Measurements from ENCODE around the gene SPOCD1.

The SPOCD1 gene

GRCh38 chr1:31747304-31747703, 68.5 kb downstream of the SPOCD1 start:
- WGBS, 2 experiments (ENCODE audit: insufficient coverage in 2 of 2): 100% methylated on average over 1 of the region's 1 CpG
- H3K4me3 ChIP-seq (ENCODE audit: extremely low read depth, insufficient read depth, low read length, poor library complexity, severe bottlenecking): no peak overlapping the region
- H3K4me1 ChIP-seq (ENCODE audit: control insufficient read depth, insufficient read depth, low read length, poor library complexity, severe bottlenecking): peaks cover 61% of the 10 kb centered on the region
- no peak overlapping the region for H3K27ac ChIP-seq (ENCODE audit: low read depth, low read length, severe bottlenecking)
- no peaks in the 10 kb centered on the region for H3K36me3 ChIP-seq (ENCODE audit: control insufficient read depth, insufficient read depth, low read length)
- H3K9me3 ChIP-seq (ENCODE audit: control insufficient read depth, low read length): no peaks in the 10 kb centered on the region

GRCh38 chr1:31746687-31747086, 69.1 kb downstream of the SPOCD1 start:
- H3K4me1 ChIP-seq (ENCODE audit: control insufficient read depth, insufficient read depth, low read length, poor library complexity, severe bottlenecking): peaks cover 55% of the 10 kb centered on the region
- H3K27ac ChIP-seq (ENCODE audit: low read depth, low read length, severe bottlenecking): no peak overlapping the region
- 57 to 63% methylated on average over 6 to 7 of the region's 7 CpGs for WGBS, 2 experiments (ENCODE audit: insufficient coverage in 2 of 2)
- H3K4me3 ChIP-seq (ENCODE audit: extremely low read depth, insufficient read depth, low read length, poor library complexity, severe bottlenecking): no peak overlapping the region
- H3K9me3 ChIP-seq (ENCODE audit: control insufficient read depth, low read length): no peaks in the 10 kb centered on the region
- no peaks in the 10 kb centered on the region for H3K36me3 ChIP-seq (ENCODE audit: control insufficient read depth, insufficient read depth, low read length)

GRCh38 chr1:31745946-31746670, 69.7 kb downstream of the SPOCD1 start:
- Histone ChIP-seq H3K9me3 (ENCODE audit: control insufficient read depth, low read length) (no peaks in the 10 kb centered on the region), H3K36me3 (ENCODE audit: control insufficient read depth, insufficient read depth, low read length) (no peaks in the 10 kb centered on the region), H3K4me3 (ENCODE audit: extremely low read depth, insufficient read depth, low read length, poor library complexity, severe bottlenecking) (no peak overlapping the region), H3K4me1 (ENCODE audit: control insufficient read depth, insufficient read depth, low read length, poor library complexity, severe bottlenecking) (peaks cover 49% of the 10 kb centered on the region), H3K27ac (ENCODE audit: low read depth, low read length, severe bottlenecking) (no peak overlapping the region)
- WGBS, 2 experiments (ENCODE audit: insufficient coverage in 2 of 2): 78 to 82% methylated on average over 11 to 15 of the region's 15 CpGs

- H3K4me3 ChIP-seq (ENCODE audit: extremely low read depth, insufficient read depth, low read length, poor library complexity, severe bottlenecking): no peak overlapping the region
- peaks cover 41% of the 10 kb centered on the region for H3K4me1 ChIP-seq (ENCODE audit: control insufficient read depth, insufficient read depth, low read length, poor library complexity, severe bottlenecking)
- H3K36me3 ChIP-seq (ENCODE audit: control insufficient read depth, insufficient read depth, low read length): no peaks in the 10 kb centered on the region
- H3K27ac ChIP-seq (ENCODE audit: low read depth, low read length, severe bottlenecking): no peak overlapping the region
- WGBS, 2 experiments (ENCODE audit: insufficient coverage in 2 of 2): 48 to 59% methylated on average over 4 of the region's 4 CpGs
- H3K9me3 ChIP-seq (ENCODE audit: control insufficient read depth, low read length): no peaks in the 10 kb centered on the region
These were observed 70.5 kb downstream of the SPOCD1 start for GRCh38 chr1:31745096-31745945.

- H3K36me3 ChIP-seq (ENCODE audit: control insufficient read depth, insufficient read depth, low read length): no peaks in the 10 kb centered on the region
- no peaks in the 10 kb centered on the region for H3K9me3 ChIP-seq (ENCODE audit: control insufficient read depth, low read length)
- 91 to 93% methylated on average over 18 to 25 of the region's 28 CpGs for WGBS, 2 experiments (ENCODE audit: insufficient coverage in 2 of 2)
- no peak overlapping the region for H3K27ac ChIP-seq (ENCODE audit: low read depth, low read length, severe bottlenecking)
- no peak overlapping the region for H3K4me3 ChIP-seq (ENCODE audit: extremely low read depth, insufficient read depth, low read length, poor library complexity, severe bottlenecking)
- H3K4me1 ChIP-seq (ENCODE audit: control insufficient read depth, insufficient read depth, low read length, poor library complexity, severe bottlenecking): peaks cover 37% of the 10 kb centered on the region
These were observed 71.5 kb downstream of the SPOCD1 start for GRCh38 chr1:31744165-31744888.

- no peak overlapping the region for H3K4me3 ChIP-seq (ENCODE audit: extremely low read depth, insufficient read depth, low read length, poor library complexity, severe bottlenecking)
- 90 to 93% methylated on average over 30 to 32 of the region's 32 CpGs for WGBS, 2 experiments (ENCODE audit: insufficient coverage in 2 of 2)
- no peaks in the 10 kb centered on the region for H3K9me3 ChIP-seq (ENCODE audit: control insufficient read depth, low read length)
- H3K36me3 ChIP-seq (ENCODE audit: control insufficient read depth, insufficient read depth, low read length): no peaks in the 10 kb centered on the region
- H3K27ac ChIP-seq (ENCODE audit: low read depth, low read length, severe bottlenecking): no peak overlapping the region
- peaks cover 22% of the 10 kb centered on the region for H3K4me1 ChIP-seq (ENCODE audit: control insufficient read depth, insufficient read depth, low read length, poor library complexity, severe bottlenecking)
These were observed 73.2 kb downstream of the SPOCD1 start for GRCh38 chr1:31742462-31743212.
